Erythroblast (primary cell): ENCODE measurements around the gene CHD5.
"Not testable (repeated sequence)": the region's sequence is repeated elsewhere in the genome, so short reads cannot be mapped to it uniquely, and the experiment has no call there.

Experiments
- DNase-seq, 2 experiments: peaks; one replicate each; lab custom pipeline; 2025; lab: John Stamatoyannopoulos, UW
- GATA1 ChIP-seq: IDR thresholded peaks from 2 replicates; pipeline ENCODE4 v1.6.1; 2011; ENCODE audit warnings: low read depth, mild to moderate bottlenecking, control low read depth, low read length, moderate library complexity
- POLR2A ChIP-seq: IDR thresholded peaks from 2 replicates; pipeline ENCODE4 v1.6.1; 2011; ENCODE audit warnings: mild to moderate bottlenecking, low read length

Gene CHD5

GRCh38 chr1:6066680-6067079 is 113.4 kb downstream of the CHD5 start:
- TF ChIP-seq POLR2A (no peak), GATA1 (no peak)
- no peak for DNase-seq

DNA sequence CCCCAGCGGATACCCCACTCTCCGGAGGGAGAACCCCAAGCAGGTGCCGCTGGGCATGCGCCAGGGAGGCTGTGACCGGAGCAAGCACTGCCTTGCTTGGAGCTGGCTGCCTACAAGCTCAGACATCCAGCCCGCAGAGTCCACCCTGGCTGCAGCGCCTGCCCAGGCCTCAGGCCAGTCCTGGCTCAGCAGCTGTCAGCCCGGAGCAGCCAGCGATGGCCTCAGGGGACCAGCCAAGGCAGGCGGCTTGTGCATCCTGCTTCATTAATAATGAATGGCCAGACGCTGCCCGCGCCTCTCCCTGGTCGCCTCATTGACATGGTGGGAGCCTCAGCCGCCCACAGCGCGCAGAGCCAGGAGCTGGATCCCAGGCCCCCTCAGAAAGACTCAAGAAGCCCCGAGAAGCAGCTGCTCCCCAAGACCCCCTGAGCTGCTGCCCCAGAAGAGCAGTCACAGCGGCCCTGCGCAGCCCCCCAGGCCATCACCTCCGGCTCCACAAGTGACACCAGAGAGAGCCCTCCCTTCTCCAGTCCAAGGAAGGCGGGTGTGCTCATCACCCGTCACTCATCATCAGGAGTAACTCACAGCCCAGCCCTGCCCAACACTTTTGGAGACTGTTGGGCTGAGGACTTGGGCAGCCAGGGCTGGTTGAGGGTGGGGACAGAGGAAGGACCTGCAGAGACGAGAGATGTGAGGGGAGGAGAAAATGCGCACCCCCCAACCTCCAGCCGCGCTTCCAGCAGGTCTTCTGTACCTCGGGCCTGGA is 114.8 kb downstream of the CHD5 start:
- TF ChIP-seq POLR2A, result no peak
- TF ChIP-seq GATA1, result no peak

DNA sequence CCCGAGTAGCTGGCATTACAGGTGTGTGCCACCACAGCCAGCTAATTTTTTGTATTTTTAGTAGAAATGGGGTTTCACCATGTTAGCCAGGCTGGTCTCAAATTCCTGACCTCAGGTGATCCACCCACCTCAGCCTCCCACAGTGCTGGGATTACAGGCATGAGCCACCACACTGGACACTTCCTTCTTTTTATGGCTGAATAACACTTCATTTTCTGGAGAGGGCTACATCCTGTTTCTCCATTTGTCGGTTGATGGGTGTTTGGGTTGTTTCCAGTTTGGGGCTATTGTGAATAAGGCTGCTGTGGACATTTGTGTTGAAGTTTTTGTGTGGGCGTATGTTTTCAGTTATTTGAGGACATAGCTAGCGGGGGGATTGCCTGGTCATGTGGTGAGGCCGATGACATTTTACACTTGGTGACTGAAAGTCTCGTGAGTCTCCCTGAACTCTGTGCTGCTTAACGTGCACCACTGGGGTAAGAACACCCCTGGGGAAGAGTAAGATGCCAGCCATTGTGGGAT is 116.5 kb downstream of the CHD5 start:
- DNase-seq, result not testable (repeated sequence)

More for the DNA sequence above, 114.8 kb downstream of the CHD5 start:
- DNase-seq, result no peak

GRCh38 chr1:6062670-6063069 is 117.5 kb downstream of the CHD5 start:
- DNase-seq, result no peak
- TF ChIP-seq POLR2A, result no peak
- TF ChIP-seq GATA1, result no peak

- TF ChIP-seq GATA1 (no peak), POLR2A (no peak)
- DNase-seq, result no peak
Observed at GRCh38 chr1:6059866-6060265, 120.3 kb downstream of the CHD5 start.

DNA sequence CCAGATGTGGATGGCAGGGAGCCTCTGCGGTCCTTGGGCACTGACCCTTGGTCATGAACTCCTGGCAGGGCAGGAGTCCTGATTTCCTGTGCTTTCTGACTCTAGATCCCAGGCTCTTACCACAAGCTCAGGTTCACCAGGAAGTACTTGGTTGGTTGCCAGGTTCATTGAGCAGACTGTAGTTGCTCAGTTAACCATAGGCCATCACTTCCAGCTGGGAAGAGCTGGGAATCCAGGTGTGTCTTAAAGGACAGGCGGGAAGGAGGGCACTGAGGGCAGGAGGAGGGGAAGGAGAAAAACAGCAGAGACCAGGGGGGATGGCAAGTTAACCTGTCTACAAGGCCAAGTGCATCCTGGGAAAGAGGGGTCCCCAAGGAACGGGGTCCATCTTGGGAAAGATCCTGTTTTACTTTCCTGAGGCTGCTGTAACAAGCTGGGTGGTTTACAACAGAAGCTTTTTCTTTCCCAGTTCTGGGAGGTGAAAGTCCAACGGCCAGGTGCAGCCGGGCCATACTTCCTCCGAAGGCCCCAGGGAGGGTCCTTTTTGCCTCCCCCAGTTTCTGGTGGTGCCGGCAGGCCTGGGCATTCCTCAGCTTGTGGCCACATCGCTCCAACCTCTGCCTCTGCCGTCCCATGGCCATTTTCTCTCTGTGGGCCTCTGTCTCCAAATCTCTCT is 122.8 kb downstream of the CHD5 start:
- no peak for DNase-seq
- TF ChIP-seq POLR2A, result no peak
- TF ChIP-seq GATA1, result no peak

DNA sequence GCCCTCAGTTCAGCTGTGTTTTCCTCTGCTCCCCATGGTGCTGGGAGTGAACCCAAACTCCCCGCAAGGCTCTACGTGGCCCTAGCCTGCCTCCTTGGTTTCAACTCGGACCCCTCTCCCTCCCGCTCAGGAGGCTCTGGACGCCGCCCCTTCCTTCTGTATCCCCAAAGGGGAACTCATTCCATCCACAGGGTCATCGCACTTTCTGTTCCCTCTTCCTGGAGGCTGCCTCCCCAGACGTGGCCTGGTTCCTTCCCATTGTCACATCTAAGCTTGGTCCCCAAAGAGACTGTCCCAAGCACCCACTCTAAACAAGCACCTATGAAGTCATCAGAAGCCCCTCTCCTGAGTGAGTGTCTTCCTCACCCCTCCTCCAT is 123.6 kb downstream of the CHD5 start:
- DNase-seq, result no peak
- no peak for TF ChIP-seq POLR2A
- TF ChIP-seq GATA1, result no peak

- DNase-seq, result no peak
- no peak for TF ChIP-seq GATA1
- TF ChIP-seq POLR2A, result no peak
Observed at GRCh38 chr1:6054596-6054995, 125.5 kb downstream of the CHD5 start.

DNA sequence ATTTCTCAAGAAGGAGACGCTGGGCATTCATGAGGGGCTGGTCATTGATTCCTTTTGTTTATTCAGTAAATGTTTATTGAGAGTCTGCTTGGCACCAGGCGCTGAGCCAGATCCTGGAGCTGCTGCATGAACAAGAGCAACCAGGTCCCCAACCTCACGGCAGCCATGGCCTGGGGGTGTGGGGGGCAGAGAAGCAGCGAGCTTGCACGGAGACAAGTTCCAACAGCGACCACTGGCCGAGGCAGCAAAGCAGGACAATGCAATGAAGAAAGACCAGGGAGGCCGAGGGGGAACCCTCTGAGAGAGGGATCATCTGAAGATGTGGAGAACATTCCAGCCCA is 126.9 kb downstream of the CHD5 start:
- no peak for DNase-seq
- TF ChIP-seq POLR2A (no peak), GATA1 (no peak)

GRCh38 chr1:6052543-6053205 is 127.4 kb downstream of the CHD5 start:
- no peak for TF ChIP-seq GATA1
- no peak for TF ChIP-seq POLR2A
- peak; percentile 61 to 72 for DNase-seq
